ENCODE measurements around the gene GCNT3. TPM values are rescaled to one million over a fixed set of nuclear protein-coding genes. Genes with fewer than 3 reads are reported as not detected.

Gene GCNT3
- total and polyA plus RNA-seq, 2 donors (not counting 1 experiment from before 2014, with no cell fraction given) = 0.16 to 0.17 TPM

DNA sequence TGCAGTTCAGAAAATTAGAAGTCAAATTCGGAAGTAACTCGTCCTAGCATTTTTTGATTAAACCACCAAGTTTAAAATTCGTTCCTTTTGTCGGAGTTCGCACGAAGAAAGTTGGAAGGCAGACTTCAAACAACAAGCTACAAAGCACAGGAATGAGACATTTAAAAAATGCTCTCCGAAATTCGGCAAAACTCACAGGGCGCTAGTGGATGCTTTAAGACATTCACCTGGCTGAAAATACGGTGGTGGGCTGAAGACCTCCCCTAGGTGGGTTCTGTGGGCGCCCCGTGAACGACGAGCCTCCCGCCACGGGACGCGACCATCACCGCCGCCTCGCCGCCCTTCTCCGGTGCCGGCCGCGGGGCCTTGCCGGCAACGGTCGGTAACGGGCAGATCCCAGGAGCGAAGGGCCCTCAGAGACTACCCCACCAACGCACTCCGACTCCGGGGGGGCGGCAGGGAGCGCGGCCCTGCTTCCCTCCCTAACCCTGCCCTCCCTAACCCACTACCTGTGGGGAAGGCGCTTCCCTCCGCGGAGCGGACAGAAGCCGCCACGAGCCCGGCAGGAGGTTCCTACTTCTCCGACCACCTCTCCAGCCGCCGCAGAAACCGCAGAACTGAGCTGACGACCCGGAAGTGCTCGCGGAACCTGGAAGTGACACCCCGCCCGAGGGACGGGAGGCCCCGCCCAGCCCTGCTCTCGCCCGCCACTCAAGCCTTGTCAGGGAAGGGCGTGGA is 45.5 kb downstream of the GCNT3 start, which contains the start of gene GTF2A2:
TSS of gene GTF2A2 (minus strand) at position 619 of the 738 bp plus-strand sequence. CDS start 5,238 bp downstream, outside the sequence.
- peak; percentile 91 to 94 for DNase-seq (ENCODE audit: low read depth in 2 of 2)
- peaks cover 4% of the 10 kb centered on the region for H3K36me3 ChIP-seq (ENCODE audit: control insufficient read depth, insufficient read depth, low read length)
- no peak for TF ChIP-seq EZH2 (IDR thresholded peaks at IDR 0.05; ENCODE audit: low read length, missing control alignments)
- TF ChIP-seq, protein P1, sequence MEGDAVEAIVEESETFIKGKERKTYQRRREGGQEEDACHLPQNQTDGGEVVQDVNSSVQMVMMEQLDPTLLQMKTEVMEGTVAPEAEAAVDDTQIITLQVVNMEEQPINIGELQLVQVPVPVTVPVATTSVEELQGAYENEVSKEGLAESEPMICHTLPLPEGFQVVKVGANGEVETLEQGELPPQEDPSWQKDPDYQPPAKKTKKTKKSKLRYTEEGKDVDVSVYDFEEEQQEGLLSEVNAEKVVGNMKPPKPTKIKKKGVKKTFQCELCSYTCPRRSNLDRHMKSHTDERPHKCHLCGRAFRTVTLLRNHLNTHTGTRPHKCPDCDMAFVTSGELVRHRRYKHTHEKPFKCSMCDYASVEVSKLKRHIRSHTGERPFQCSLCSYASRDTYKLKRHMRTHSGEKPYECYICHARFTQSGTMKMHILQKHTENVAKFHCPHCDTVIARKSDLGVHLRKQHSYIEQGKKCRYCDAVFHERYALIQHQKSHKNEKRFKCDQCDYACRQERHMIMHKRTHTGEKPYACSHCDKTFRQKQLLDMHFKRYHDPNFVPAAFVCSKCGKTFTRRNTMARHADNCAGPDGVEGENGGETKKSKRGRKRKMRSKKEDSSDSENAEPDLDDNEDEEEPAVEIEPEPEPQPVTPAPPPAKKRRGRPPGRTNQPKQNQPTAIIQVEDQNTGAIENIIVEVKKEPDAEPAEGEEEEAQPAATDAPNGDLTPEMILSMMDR (conservative IDR thresholded peaks at IDR 0.05 in 1 of 2, IDR thresholded peaks at IDR 0.05 in 1 of 2; ENCODE audit: low read depth in 1 of 2, low read length in 2 of 2) = no peak

DNA sequence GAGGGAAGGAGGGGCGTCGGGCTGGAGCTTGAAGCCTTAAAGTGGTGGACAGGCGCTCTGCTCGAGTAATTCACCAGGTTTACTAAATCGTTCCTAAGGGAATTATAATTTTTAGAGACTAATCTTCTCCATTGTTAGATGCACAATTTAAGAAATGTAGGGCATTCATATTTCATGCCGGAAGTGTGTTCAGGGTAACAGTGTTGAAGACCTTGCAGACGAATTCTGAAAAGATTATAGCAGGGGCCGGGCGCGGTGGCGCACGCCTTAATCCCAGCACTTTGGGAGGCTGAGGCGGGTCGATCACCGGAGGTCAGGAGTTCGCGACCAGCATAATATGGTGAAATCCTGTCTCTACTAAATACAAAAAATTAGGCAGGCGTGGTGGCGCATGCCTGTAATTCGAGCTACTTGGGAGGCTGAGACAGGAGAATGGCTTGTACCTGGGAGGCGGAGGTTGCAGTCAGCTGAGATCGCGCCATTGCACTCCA is 46.1 kb downstream of the GCNT3 start:
- H3K9ac ChIP-seq (ENCODE audit: insufficient read depth, low read length) = no peak overlapping the region
- H3K79me2 ChIP-seq (ENCODE audit: control insufficient read depth, insufficient read depth, low read length) = peaks cover 46% of the 10 kb centered on the region
- H3K4me1 ChIP-seq (ENCODE audit: control insufficient read depth, extremely low read depth, insufficient read depth, low read length) = peaks cover 2% of the 10 kb centered on the region
- H3K27me3 ChIP-seq (ENCODE audit: control insufficient read depth, insufficient read depth, low read length) = no peaks in the 10 kb centered on the region
- H2AFZ ChIP-seq (ENCODE audit: low read length) = peak overlapping the region; percentile 57
- H3K36me3 ChIP-seq (ENCODE audit: control insufficient read depth, insufficient read depth, low read length) = peaks cover 4% of the 10 kb centered on the region
- H3K9me3 ChIP-seq (ENCODE audit: control insufficient read depth, insufficient read depth, low read depth, low read length) = no peaks in the 10 kb centered on the region
- no peaks in the 10 kb centered on the region for H4K20me1 ChIP-seq (ENCODE audit: control insufficient read depth, extremely low read depth, insufficient read depth, low read length)
- DNase-seq (ENCODE audit: low read depth in 2 of 2) = no peak
- no peak for TF ChIP-seq EZH2 (IDR thresholded peaks at IDR 0.05; ENCODE audit: low read length, missing control alignments)
- TF ChIP-seq, protein P1 (conservative IDR thresholded peaks at IDR 0.05 in 1 of 2, IDR thresholded peaks at IDR 0.05 in 1 of 2; ENCODE audit: low read depth in 1 of 2, low read length in 2 of 2) = no peak
- H3K4me3 ChIP-seq (replicated peaks in 1 of 4; ENCODE audit: control extremely low read depth in 1 of 4, insufficient read depth in 1 of 4, low read depth in 3 of 4, low read length in 4 of 4) = peak overlapping the region in 3 of 4 experiments; percentile 76 to 91 (median 85)
- peak overlapping the region; percentile 75 for H3K4me2 ChIP-seq (ENCODE audit: extremely low read depth, insufficient read depth, low read length)
- peak overlapping the region; percentile 88 for H3K27ac ChIP-seq (ENCODE audit: insufficient read depth, low read length)

More for the DNA sequence above, 45.5 kb downstream of the GCNT3 start, which contains the start of gene GTF2A2:
- Histone ChIP-seq H2AFZ (ENCODE audit: low read length) (peak within 1 kb of the TSS; percentile 63), H3K9ac (ENCODE audit: insufficient read depth, low read length) (peak within 1 kb of the TSS; percentile 87), H3K4me1 (ENCODE audit: control insufficient read depth, extremely low read depth, insufficient read depth, low read length) (peaks cover 2% of the 10 kb centered on the region), H3K4me2 (ENCODE audit: extremely low read depth, insufficient read depth, low read length) (peak within 1 kb of the TSS; percentile 75), H3K27me3 (ENCODE audit: control insufficient read depth, insufficient read depth, low read length) (no peaks in the 10 kb centered on the region), H3K27ac (ENCODE audit: insufficient read depth, low read length) (peak within 1 kb of the TSS; percentile 88), H3K9me3 (ENCODE audit: control insufficient read depth, insufficient read depth, low read depth, low read length) (no peaks in the 10 kb centered on the region), H3K4me3 (replicated peaks in 1 of 4; ENCODE audit: control extremely low read depth in 1 of 4, insufficient read depth in 1 of 4, low read depth in 3 of 4, low read length in 4 of 4) (peak within 1 kb of the TSS; percentile 75 to 91 (median 80)), H3K79me2 (ENCODE audit: control insufficient read depth, insufficient read depth, low read length) (peaks cover 48% of the 10 kb centered on the region), H4K20me1 (ENCODE audit: control insufficient read depth, extremely low read depth, insufficient read depth, low read length) (no peaks in the 10 kb centered on the region)

DNA sequence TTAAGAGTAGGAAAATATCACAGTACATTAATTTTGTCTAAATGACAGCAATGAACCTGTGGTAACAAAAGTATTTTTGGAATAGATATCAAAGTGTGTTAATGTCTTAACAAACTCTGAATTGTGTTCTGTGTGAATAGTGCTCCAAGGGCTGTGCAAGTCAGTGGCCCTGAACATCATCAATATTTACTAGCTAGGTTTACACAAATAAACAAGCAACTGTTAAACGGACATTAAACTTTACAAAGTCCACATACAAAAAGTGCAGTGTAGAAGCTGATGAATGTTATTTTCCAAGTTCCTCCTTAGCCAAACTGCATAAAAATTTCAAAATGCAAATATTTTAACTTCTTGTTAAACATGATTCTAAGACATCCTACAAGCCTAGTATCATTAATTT is 47.8 kb downstream of the GCNT3 start:
- peaks cover 4% of the 10 kb centered on the region for H3K36me3 ChIP-seq (ENCODE audit: control insufficient read depth, insufficient read depth, low read length)
- no peak for DNase-seq (ENCODE audit: low read depth in 2 of 2)
- H4K20me1 ChIP-seq (ENCODE audit: control insufficient read depth, extremely low read depth, insufficient read depth, low read length) = no peaks in the 10 kb centered on the region
- no peak overlapping the region for H3K9ac ChIP-seq (ENCODE audit: insufficient read depth, low read length)
- H3K9me3 ChIP-seq (ENCODE audit: control insufficient read depth, insufficient read depth, low read depth, low read length) = no peaks in the 10 kb centered on the region
- H3K27ac ChIP-seq (ENCODE audit: insufficient read depth, low read length) = no peak overlapping the region
- H3K4me1 ChIP-seq (ENCODE audit: control insufficient read depth, extremely low read depth, insufficient read depth, low read length) = peaks cover 2% of the 10 kb centered on the region
- peaks cover 29% of the 10 kb centered on the region for H3K79me2 ChIP-seq (ENCODE audit: control insufficient read depth, insufficient read depth, low read length)
- H3K4me3 ChIP-seq (replicated peaks in 1 of 4; ENCODE audit: control extremely low read depth in 1 of 4, insufficient read depth in 1 of 4, low read depth in 3 of 4, low read length in 4 of 4) = no peak overlapping the region
- no peak overlapping the region for H2AFZ ChIP-seq (ENCODE audit: low read length)
- TF ChIP-seq, protein P1 (conservative IDR thresholded peaks at IDR 0.05 in 1 of 2, IDR thresholded peaks at IDR 0.05 in 1 of 2; ENCODE audit: low read depth in 1 of 2, low read length in 2 of 2) = no peak
- TF ChIP-seq EZH2 (IDR thresholded peaks at IDR 0.05; ENCODE audit: low read length, missing control alignments) = no peak
- no peaks in the 10 kb centered on the region for H3K27me3 ChIP-seq (ENCODE audit: control insufficient read depth, insufficient read depth, low read length)
- H3K4me2 ChIP-seq (ENCODE audit: extremely low read depth, insufficient read depth, low read length) = no peak overlapping the region

Data from fibroblast of lung (primary cell).